GM12891 (cell line): Measurements from ENCODE around the gene DCTN5.
"Not testable (repeated sequence)": the region's sequence is repeated elsewhere in the genome, so short reads cannot be mapped to it uniquely, and the experiment has no call there.

Source experiments
- DNase-seq: peaks from one replicate; pipeline ENCODE4 v3.0.0; 2011; ENCODE audit warnings: low spot score; ENCODE audit not compliant: insufficient read length
- FAIRE-seq: peaks from 2 replicates; lab custom pipeline; 2011; peaks lifted over from hg19 to GRCh38; lab: Jason Lieb, UNC
- PAX5 ChIP-seq: IDR thresholded peaks from 2 replicates; pipeline ENCODE4 v1.6.1; 2011; ENCODE audit warnings: low read length, moderate library complexity, mild to moderate bottlenecking; ENCODE audit not compliant: insufficient read depth, severe bottlenecking
- POLR2A ChIP-seq: IDR thresholded peaks from 2 replicates; pipeline ENCODE4 v1.6.1; 2011; ENCODE audit warnings: low read depth, low read length, control low read depth
- POLR2AphosphoS5 ChIP-seq: IDR thresholded peaks from 2 replicates; pipeline ENCODE4 v1.6.1; 2011; ENCODE audit warnings: low read depth, low read length, control low read depth
- POU2F2 ChIP-seq: IDR thresholded peaks from 2 replicates; pipeline ENCODE4 v1.6.1; 2011; ENCODE audit warnings: low read depth, mild to moderate bottlenecking, control low read depth, low read length, moderate library complexity
- SPI1 ChIP-seq: IDR thresholded peaks from 2 replicates; pipeline ENCODE4 v1.6.1; 2011; ENCODE audit warnings: low read depth, low read length, control low read depth
- TAF1 ChIP-seq: IDR thresholded peaks from 2 replicates; pipeline ENCODE4 v1.6.1; 2011; ENCODE audit warnings: low read depth, low read length, control low read depth

Gene DCTN5

GRCh38 chr16:23702951-23703350, 61.7 kb downstream of the DCTN5 start:
- no peak for TF ChIP-seq POLR2A
- TF ChIP-seq PAX5: no peak
- no peak for TF ChIP-seq SPI1
- no peak for TF ChIP-seq TAF1
- TF ChIP-seq POLR2AphosphoS5: no peak
- no peak for TF ChIP-seq POU2F2
- FAIRE-seq (no peak), DNase-seq (no peak)

GRCh38 chr16:23704772-23705516, 63.7 kb downstream of the DCTN5 start:
- FAIRE-seq: no peak
- TF ChIP-seq PAX5 (no peak), POU2F2 (no peak), POLR2AphosphoS5 (no peak), POLR2A (no peak), TAF1 (no peak), SPI1 (no peak)
- no peak for DNase-seq

GRCh38 chr16:23705517-23705902, 64.2 kb downstream of the DCTN5 start:
- FAIRE-seq: no peak
- TF ChIP-seq SPI1: no peak
- no peak for TF ChIP-seq TAF1
- no peak for TF ChIP-seq POLR2AphosphoS5
- no peak for TF ChIP-seq PAX5
- no peak for TF ChIP-seq POLR2A
- TF ChIP-seq POU2F2: no peak
- DNase-seq: no peak

GRCh38 chr16:23706439-23706838, 65.2 kb downstream of the DCTN5 start:
- FAIRE-seq: no peak
- DNase-seq: no peak
- TF ChIP-seq SPI1 (no peak), PAX5 (no peak), POLR2A (no peak), POU2F2 (no peak), POLR2AphosphoS5 (no peak), TAF1 (no peak)

- DNase-seq (no peak), FAIRE-seq (no peak)
- TF ChIP-seq POLR2AphosphoS5 (no peak), SPI1 (no peak), PAX5 (no peak), POLR2A (no peak), POU2F2 (no peak), TAF1 (no peak)
These were observed 68.3 kb downstream of the DCTN5 start for GRCh38 chr16:23709536-23709935.

- no peak for FAIRE-seq
- DNase-seq: no peak
- TF ChIP-seq PAX5 (no peak), POU2F2 (no peak), POLR2AphosphoS5 (no peak), TAF1 (no peak), POLR2A (no peak), SPI1 (no peak)
These were observed 68.7 kb downstream of the DCTN5 start for GRCh38 chr16:23710008-23710407.

- no peak for FAIRE-seq
- TF ChIP-seq TAF1 (no peak), POLR2A (no peak), SPI1 (no peak), POU2F2 (no peak), POLR2AphosphoS5 (no peak), PAX5 (no peak)
- DNase-seq: no peak
These were observed 69.2 kb downstream of the DCTN5 start for GRCh38 chr16:23710504-23710903.

- no peak for DNase-seq
- FAIRE-seq: no peak
- no peak for TF ChIP-seq SPI1
- no peak for TF ChIP-seq POLR2A
- no peak for TF ChIP-seq POLR2AphosphoS5
- no peak for TF ChIP-seq PAX5
- no peak for TF ChIP-seq TAF1
- TF ChIP-seq POU2F2: no peak
These were observed 70.5 kb downstream of the DCTN5 start for GRCh38 chr16:23711785-23712184.

GRCh38 chr16:23712976-23713375, 71.7 kb downstream of the DCTN5 start, which contains the start of gene ERN2:
Gene ERN2, minus strand, starts transcription at chr16:23713222. Its CDS starts 35 bp downstream, at chr16:23713187.
- DNase-seq (no peak), FAIRE-seq (no peak)
- TF ChIP-seq TAF1 (no peak), POU2F2 (no peak), SPI1 (no peak), PAX5 (no peak), POLR2A (no peak), POLR2AphosphoS5 (no peak)

- no peak for FAIRE-seq
- TF ChIP-seq POU2F2 (no peak), POLR2A (no peak), SPI1 (no peak), POLR2AphosphoS5 (no peak), PAX5 (no peak), TAF1 (no peak)
- DNase-seq: no peak
These were observed 75.2 kb downstream of the DCTN5 start for GRCh38 chr16:23716484-23716883.

GRCh38 chr16:23722613-23723240, 81.5 kb downstream of the DCTN5 start:
- DNase-seq, FAIRE-seq: not testable (repeated sequence)
